ENCODE measurements around the gene KCNC4. TPM values are rescaled to one million over a fixed set of nuclear protein-coding genes. Genes with fewer than 3 reads are reported as not detected.

Gene KCNC4
- total RNA-seq, 1 donor from 2014 or later: 5.8 TPM

GRCh38 chr1:110189181-110189580 is 20.9 kb upstream of the KCNC4 start:
- no peak for ATAC-seq

DNA sequence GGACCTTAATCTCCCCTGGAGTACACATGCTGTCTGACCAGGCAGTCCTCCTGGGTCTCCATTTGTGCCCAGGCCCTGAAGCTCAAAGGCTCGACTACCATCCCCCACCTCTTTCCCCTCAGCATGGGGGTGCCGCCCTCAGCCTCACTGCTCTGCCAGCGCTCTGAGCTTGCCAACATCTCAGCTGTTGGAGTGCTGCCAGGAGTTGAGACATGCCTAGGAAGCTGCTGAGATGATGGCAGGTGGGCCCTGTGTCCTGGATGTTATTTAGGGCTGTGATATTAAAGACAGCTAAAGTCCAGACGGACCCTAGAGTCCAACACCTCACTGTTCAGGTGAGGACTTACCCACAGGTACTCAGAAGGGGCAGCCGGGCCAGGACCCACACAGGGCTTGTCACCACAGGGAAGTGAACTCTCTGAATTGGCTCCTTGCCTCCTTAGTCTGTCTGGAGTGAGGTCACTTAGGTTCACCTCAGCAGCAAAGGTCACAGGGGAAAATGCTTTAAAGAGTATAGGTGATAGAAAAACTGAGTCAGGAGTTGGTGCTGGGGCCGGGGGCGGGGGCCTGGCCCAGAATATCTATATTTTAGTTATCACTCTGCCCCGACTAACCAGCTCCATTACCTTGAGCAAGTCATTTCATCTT is 19.7 kb upstream of the KCNC4 start:
- no peak for ATAC-seq

DNA sequence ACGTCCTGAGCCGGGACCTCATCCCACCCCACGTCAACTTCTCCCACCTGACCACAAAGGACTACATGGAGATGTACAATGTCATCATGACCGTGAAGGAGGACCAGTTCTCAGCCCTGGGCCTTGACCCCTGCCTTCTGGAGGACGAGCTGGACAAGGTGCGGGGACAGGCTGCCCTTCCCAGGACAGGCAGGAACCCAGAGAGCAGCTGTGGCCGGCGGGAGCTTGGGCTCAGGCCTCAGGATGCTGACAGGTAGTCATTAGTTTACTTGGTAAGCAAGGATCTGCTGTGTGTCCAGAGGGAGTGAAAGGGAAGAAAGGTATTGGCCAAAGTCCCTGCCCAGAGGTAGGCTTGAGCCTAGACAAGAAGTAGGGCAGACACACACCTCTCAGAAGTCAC is 17.6 kb upstream of the KCNC4 start:
- no peak for ATAC-seq

GRCh38 chr1:110195196-110195595 is 14.9 kb upstream of the KCNC4 start:
- no peak for ATAC-seq

DNA sequence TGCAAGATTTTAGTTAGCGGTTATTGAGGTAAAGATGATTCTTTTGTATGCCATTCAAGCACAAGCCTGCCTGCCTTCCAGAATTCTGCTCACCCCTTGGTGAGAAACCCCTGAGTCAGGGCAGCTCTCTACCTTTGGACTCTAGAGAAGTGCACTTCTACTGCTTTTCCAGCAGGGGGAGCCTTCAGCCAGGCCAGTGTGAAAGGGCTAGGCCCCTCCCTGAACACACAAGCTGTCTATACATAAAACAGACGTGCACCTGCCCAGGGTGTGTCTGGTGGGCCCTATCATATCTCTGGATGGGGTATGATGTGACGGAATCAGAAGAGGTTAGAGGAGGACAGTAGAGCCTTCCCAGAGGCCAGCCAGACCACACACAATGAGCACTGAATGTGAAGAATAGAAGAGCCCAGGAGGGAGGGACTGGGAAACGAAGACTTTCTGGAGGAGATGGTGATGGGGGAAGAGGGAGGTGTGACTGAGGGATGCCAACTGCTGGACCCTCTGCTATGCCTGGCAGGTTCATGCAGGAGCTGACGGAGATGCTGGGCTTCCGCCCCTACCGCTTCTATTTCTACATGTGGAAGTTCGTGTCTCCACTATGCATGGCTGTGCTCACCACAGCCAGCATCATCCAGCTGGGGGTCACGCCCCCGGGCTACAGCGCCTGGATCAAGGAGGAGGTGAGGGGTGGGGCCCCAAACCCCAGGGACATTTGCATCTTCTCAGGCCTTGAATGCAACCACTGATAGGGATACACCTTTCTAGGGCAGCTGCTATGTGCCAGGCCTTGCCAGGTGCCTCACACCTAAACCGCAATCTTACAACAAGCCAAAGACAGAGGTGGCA is 13.0 kb upstream of the KCNC4 start:
- peak; percentile 75 for ATAC-seq

DNA sequence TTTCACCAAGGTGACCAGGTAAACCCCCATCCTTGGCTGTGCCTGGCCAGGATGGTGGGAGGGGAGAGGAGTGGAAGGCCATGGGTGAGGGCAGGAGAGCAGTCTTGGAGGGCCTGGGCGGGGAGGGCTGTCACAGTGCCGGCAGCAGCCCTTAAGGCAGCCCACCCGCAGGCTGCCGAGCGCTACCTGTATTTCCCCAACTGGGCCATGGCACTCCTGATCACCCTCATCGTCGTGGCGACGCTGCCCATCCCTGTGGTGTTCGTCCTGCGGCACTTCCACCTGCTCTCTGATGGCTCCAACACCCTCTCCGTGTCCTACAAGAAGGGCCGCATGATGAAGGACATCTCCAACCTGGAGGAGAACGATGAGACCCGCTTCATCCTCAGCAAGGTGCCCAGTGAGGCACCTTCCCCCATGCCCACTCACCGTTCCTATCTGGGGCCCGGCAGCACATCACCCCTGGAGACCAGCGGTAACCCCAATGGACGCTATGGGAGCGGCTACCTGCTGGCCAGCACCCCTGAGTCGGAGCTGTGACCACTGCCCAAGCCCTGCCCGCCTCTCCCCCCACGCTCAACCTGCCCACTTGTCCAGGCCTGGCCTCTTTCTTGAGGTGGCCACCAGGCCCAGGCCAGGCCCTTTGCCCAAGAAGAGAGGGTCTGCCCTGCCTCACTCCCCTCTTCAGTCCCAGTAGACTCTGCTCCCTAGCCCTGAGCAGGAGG is 12.0 kb upstream of the KCNC4 start:
- no peak for ATAC-seq

- ATAC-seq: no peak
These were observed 11.4 kb upstream of the KCNC4 start for GRCh38 chr1:110198746-110199145.

DNA sequence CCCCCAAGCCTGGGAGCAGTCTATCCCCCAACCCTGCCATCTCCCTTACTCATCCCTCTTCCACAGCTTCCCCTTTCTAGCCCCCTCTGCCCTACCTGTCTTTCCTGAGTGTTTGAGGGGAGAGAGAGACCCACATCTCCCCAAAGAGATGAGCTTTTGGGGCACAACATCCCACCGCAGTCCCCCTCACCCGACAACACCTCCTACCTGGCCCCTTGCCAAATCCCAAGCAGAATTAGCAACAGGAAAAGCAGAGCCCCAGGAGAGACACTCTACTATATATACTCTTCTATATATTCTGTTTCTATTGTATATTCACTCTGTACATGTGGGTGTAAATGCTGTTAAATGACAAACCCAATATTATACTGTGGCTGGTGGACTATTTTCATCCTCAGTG is 9.9 kb upstream of the KCNC4 start:
- no peak for ATAC-seq

DNA sequence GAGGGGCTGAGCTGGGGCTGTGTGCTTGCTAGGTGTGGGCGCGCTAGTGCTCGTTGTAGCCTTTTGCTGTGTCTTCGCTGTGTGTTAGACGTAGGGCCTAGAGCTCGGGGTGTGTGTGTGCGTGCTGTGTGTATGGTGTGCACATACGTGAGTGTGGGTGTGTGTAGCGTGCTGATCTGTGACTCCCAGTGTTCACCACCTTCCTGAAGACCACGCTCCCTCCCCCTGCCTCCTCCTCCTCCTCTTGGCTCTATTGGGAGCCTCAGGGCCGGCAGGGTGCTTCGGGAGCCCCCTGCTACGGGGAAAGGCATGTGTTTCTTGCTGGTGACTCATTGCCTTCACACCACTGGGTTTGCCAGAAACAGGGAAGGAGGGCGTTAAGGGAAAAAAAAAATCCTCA is 9.4 kb upstream of the KCNC4 start:
- no peak for ATAC-seq

- ATAC-seq: no peak
These were observed 8.8 kb upstream of the KCNC4 start for GRCh38 chr1:110201157-110201825.

- ATAC-seq: peak; percentile 35
These were observed 7.0 kb upstream of the KCNC4 start for GRCh38 chr1:110203021-110203661.

GRCh38 chr1:110205156-110205555 is 5.0 kb upstream of the KCNC4 start:
- no peak for ATAC-seq

- no peak for ATAC-seq
These were observed 4.4 kb upstream of the KCNC4 start for GRCh38 chr1:110205591-110206155.

DNA sequence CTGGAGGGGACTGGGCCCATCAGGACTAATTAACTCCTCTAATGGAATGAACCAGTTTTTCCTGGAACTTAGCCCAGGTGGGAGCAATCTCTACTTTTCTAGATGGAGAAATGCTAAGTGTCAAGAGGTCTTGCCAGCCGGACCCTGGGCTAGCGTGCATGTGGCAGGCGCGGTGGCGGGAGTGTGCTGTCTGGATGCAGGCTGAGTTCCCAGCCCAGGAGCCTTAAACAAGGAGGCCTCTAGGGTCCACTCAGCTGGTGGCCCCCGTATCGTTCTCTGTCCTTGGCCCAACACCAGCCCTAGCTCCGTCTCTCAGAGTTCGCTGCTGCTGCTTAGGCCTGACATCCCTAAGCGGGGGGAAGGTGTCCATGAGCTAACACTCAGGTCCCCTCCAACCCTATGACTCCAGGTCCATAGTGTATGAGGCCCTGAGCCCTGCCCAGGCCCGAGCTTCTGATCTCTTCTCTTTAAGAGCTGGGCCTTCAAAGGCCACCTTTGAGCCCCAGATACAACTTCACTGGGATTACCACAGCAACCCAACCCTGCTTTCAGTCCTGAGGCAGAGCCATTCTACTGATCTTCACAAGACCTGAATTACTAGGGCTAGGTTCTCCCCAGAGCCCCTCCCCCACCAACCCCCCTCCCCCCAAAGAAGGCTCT is 3.7 kb upstream of the KCNC4 start:
- ATAC-seq: no peak

GRCh38 chr1:110207831-110208230 is 2.3 kb upstream of the KCNC4 start:
- no peak for ATAC-seq

- no peak for ATAC-seq
These were observed 1.0 kb upstream of the KCNC4 start for GRCh38 chr1:110208916-110209645.

- peak; percentile 32 for ATAC-seq
These were observed 736 bp downstream of the KCNC4 start for GRCh38 chr1:110210604-110211495.

GRCh38 chr1:110211496-110212168 is 1.5 kb downstream of the KCNC4 start:
- ATAC-seq: no peak

Measured in esophagus mucosa (tissue), 1 donor.